ENCODE data around the gene TSSC4.

Gene TSSC4

DNA sequence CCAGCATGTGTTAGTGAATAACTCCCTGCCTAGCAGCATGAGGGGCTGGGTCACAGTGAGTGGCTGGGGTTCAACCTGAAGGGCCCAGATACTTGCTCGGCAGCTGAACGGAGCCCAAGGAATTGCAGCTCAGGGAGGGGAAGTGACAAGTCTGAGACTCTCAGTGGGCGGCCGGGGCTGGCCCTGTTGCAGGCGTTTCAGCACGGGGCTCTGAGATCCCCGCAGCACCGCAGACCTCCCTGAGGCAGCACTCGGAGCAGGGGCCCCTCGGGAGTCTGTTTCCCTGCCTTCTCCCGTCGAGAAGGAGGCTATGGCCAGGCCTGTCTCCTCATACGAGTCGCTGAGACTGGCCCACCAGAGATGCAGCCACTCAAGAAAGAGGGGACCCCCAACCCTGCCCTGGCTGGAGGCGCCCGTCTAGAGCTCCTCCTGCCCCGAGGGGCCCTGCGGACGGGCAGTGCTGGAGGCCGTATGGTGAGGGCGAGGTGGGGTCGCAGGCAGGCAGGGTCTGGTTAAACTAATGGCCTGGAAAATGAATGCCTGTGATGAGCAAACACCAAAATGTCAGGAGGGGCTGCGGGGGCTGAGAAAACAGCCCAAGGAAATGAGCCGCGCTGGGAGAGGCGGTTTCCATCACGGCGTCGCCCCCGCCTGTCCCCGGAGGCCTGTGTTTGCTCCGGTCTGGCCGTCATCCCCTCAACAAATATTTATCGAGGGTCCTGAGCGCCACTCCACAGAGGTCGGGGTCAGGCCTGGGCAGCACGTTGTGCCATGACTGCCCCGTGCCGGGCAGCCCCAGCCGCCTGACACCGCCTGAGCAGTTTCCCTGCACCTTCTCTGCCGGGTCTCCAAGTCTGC lies 9.3 kb downstream of the TSSC4 start:
- ChIA-PET CTCF (interaction anchor here (7.1 kb wide), 1 partner anchor 10 kb away, joined by 36 read pairs; no protein-coding TSS in a partner anchor), POLR2A (ENCODE audit: low non-redundant PET) (no interaction called here)
- no peak overlapping the region for H3K27ac ChIP-seq
- TF ChIP-seq CTCF (conservative IDR thresholded peaks at IDR 0.05; ENCODE audit: low read depth), result no peak
- DNase-seq (ENCODE audit: low spot score), result no peak

DNA sequence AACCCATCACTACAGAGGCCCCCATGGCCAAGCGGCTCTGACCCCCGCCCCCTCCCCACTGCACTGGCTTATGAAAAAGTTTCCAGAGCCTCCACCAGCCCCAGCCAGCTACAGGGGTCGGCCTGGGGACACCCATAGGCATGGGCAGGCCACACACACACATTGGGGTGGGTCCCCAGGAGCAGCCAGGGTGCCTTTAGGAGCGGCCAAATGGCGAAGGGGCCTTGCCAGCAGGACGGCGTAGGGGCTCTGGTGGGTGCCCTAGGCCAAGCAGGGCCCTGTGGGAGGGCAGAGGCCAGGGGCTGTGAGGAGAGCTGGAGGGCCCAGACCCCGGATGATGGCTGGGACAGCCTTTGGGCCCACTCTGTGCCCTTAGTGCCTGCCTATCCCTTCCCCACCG lies 10.1 kb downstream of the TSSC4 start:
- no peak for TF ChIP-seq CTCF (conservative IDR thresholded peaks at IDR 0.05; ENCODE audit: low read depth)
- CTCF ChIA-PET, result interaction anchor here (7.1 kb wide), 1 partner anchor 9 kb away, joined by 36 read pairs; no protein-coding TSS in a partner anchor
- POLR2A ChIA-PET (ENCODE audit: low non-redundant PET), result no interaction called here
- H3K27ac ChIP-seq, result no peak overlapping the region
- DNase-seq (ENCODE audit: low spot score), result no peak

DNA sequence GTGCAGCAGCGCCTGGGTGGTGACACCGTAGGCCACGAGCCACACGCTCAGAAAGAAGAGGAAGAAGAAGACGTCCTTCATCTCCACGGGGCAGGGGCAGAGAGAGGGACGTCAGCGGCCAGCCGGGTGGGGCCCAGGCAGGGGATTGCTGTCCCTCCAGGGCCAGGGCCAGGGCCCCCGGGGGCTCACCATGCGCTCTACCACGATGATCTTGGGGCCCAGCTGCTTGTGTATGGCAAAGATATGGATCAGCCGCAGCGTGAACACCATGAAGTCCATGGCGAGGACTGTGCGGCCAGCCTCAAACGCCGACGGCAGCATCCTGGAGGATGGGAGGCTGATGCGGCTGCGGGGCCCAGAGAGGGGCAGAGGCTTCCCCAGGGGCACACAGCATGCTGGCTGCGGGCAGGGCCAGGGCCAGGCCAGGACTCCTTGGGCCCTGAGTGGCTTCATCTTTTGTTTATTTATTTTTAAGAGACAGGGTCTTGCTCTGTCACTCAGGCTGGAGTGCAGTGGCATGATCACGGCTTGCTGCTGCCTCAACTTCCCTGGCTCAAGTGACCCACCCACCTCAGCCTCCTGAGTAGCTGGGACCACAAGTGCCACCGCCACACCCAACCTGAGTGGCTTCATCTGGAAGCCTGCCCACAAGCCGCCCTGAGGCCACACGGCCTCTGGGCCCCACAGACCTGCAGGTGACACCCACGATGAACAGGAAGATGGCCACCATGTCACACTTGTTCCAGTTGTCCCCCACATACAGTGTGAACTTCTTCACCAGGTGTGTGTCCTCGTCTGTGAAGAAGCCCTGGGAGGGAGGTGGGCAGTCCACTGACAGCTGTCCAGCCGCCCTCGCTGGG lies 11.1 kb downstream of the TSSC4 start:
- no peak overlapping the region for H3K27ac ChIP-seq
- no peak for TF ChIP-seq CTCF (conservative IDR thresholded peaks at IDR 0.05; ENCODE audit: low read depth)
- no peak for DNase-seq (ENCODE audit: low spot score)
- CTCF ChIA-PET, result interaction anchor here (0.6 to 7.1 kb wide), 2 partner anchors 8 to 158 kb away, joined by 3 to 36 read pairs; no protein-coding TSS in a partner anchor
- POLR2A ChIA-PET (ENCODE audit: low non-redundant PET), result no interaction called here

GRCh38 chr11:2412323-2412722 lies 11.8 kb downstream of the TSSC4 start:
- no peak overlapping the region for H3K27ac ChIP-seq
- TF ChIP-seq CTCF (conservative IDR thresholded peaks at IDR 0.05; ENCODE audit: low read depth), result no peak
- POLR2A ChIA-PET (ENCODE audit: low non-redundant PET), result no interaction called here
- DNase-seq (ENCODE audit: low spot score), result no peak
- CTCF ChIA-PET, result interaction anchor here (7.1 kb wide), 1 partner anchor 8 kb away, joined by 36 read pairs; no protein-coding TSS in a partner anchor

- no peak for TF ChIP-seq CTCF (conservative IDR thresholded peaks at IDR 0.05; ENCODE audit: low read depth)
- DNase-seq (ENCODE audit: low spot score), result no peak
- CTCF ChIA-PET, result no interaction called here
- POLR2A ChIA-PET (ENCODE audit: low non-redundant PET), result no interaction called here
- H3K27ac ChIP-seq, result no peak overlapping the region
Measured at GRCh38 chr11:2413742-2414579, 13.4 kb downstream of the TSSC4 start.

DNA sequence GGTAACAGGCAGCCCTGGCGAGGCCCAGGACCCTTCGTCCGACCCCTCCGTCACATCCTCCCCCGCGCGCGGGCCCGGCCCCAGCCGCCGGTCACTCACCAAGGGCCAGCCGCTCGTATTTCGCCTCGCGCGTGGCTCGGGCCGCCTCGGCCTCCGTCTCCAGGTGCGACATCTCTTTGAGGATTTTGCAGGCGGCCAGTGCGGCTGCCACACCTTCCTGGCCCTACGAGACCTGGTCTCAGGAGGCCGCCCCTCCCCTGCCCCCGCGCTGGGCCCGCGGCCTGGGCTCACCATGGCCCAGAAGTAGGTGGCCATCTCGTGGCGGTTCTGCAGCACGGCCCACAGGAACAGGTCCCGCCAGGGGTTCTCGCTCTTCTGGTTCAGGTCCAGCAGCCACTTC lies 14.1 kb downstream of the TSSC4 start:
- CTCF ChIA-PET, result no interaction called here
- POLR2A ChIA-PET (ENCODE audit: low non-redundant PET), result no interaction called here
- H3K27ac ChIP-seq, result no peak overlapping the region
- TF ChIP-seq CTCF (conservative IDR thresholded peaks at IDR 0.05; ENCODE audit: low read depth), result no peak
- DNase-seq (ENCODE audit: low spot score), result no peak

Measured in RWPE1 (cell line).